ENCODE data around the gene KLHDC8A.
"Not testable (repeated sequence)": the region's sequence is repeated elsewhere in the genome, so short reads cannot be mapped to it uniquely, and the experiment has no call there.

The KLHDC8A gene, protein sequence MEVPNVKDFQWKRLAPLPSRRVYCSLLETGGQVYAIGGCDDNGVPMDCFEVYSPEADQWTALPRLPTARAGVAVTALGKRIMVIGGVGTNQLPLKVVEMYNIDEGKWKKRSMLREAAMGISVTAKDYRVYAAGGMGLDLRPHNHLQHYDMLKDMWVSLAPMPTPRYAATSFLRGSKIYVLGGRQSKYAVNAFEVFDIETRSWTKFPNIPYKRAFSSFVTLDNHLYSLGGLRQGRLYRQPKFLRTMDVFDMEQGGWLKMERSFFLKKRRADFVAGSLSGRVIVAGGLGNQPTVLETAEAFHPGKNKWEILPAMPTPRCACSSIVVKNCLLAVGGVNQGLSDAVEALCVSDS

DNA sequence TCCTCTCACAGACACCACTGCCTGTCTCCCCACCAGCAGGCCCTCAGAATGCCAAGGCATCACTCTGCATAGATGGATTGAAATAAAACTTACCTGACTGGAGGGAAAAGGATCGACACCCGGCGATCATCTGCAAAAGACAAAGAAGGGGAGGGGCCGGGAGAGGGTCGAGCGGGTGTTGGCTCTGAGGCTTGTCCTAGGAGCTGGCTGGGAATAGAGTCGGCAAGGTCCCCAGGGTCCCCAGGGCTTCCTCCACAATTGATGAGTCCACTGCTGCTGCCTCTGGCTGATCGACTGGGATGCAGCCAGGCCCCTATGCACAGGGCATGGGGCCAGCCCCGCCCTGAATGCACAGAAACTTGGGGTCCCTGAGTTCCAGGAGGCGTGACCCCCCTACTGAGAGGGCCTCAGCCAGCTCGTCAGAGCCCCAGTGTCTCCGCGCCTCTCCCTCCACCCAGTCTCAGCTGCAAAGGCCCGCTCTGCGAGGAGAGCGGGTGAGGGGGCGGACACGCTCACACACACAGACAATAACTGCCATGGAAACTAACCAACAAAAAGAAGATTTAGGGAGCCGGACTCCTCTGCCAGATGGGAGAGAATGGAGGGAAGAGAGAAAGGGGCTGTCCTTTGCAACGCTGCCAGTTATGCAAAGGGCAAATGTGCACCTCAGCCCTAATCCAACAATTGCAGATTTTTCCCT lies at the start of gene KLHDC8A:
Gene KLHDC8A, minus strand, starts transcription at position 483 of the 700 bp plus-strand sequence. CDS start 13,318 bp downstream, outside the sequence.
- no peak within 1 kb of the TSS for H3K4me3 ChIP-seq (ENCODE audit: low read depth, low read length)
- ChIA-PET POLR2A (interaction anchor here (0.6 kb wide), 2 partner anchors 83 to 104 kb away, joined by 3 to 6 read pairs; no protein-coding TSS in a partner anchor), CTCF (interaction anchor here (0.6 to 4.2 kb wide), 8 partner anchors 11 to 168 kb away, joined by 3 to 30 read pairs (median 4); no protein-coding TSS in a partner anchor)
- TF ChIP-seq ZNF473 (tag by site-specific recombination; IDR thresholded peaks at IDR 0.05): no peak
- TF ChIP-seq, protein P1, sequence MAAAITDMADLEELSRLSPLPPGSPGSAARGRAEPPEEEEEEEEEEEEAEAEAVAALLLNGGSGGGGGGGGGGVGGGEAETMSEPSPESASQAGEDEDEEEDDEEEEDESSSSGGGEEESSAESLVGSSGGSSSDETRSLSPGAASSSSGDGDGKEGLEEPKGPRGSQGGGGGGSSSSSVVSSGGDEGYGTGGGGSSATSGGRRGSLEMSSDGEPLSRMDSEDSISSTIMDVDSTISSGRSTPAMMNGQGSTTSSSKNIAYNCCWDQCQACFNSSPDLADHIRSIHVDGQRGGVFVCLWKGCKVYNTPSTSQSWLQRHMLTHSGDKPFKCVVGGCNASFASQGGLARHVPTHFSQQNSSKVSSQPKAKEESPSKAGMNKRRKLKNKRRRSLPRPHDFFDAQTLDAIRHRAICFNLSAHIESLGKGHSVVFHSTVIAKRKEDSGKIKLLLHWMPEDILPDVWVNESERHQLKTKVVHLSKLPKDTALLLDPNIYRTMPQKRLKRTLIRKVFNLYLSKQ (tag by site-specific recombination; IDR thresholded peaks at IDR 0.05; ENCODE audit: borderline replicate concordance): no peak
- TF ChIP-seq ZNF174 (tag by site-specific recombination; IDR thresholded peaks at IDR 0.05): no peak
- TF ChIP-seq ZFHX2 (tag by site-specific recombination; conservative IDR thresholded peaks at IDR 0.05): peak; percentile 85
- no peak for TF ChIP-seq ZNF76 (tag by site-specific recombination; IDR thresholded peaks at IDR 0.05; ENCODE audit: borderline replicate concordance, low read depth)
- TF ChIP-seq, protein P2, sequence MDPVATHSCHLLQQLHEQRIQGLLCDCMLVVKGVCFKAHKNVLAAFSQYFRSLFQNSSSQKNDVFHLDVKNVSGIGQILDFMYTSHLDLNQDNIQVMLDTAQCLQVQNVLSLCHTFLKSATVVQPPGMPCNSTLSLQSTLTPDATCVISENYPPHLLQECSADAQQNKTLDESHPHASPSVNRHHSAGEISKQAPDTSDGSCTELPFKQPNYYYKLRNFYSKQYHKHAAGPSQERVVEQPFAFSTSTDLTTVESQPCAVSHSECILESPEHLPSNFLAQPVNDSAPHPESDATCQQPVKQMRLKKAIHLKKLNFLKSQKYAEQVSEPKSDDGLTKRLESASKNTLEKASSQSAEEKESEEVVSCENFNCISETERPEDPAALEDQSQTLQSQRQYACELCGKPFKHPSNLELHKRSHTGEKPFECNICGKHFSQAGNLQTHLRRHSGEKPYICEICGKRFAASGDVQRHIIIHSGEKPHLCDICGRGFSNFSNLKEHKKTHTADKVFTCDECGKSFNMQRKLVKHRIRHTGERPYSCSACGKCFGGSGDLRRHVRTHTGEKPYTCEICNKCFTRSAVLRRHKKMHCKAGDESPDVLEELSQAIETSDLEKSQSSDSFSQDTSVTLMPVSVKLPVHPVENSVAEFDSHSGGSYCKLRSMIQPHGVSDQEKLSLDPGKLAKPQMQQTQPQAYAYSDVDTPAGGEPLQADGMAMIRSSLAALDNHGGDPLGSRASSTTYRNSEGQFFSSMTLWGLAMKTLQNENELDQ (tag by site-specific recombination; IDR thresholded peaks at IDR 0.05; ENCODE audit: low read depth): no peak
- no peak for TF ChIP-seq ZNF501 (tag by site-specific recombination; IDR thresholded peaks at IDR 0.05)
- TF ChIP-seq ZBTB17 (tag by site-specific recombination; IDR thresholded peaks at IDR 0.05): peak; percentile 69
- no peak for TF ChIP-seq ZNF350 (tag by site-specific recombination; IDR thresholded peaks at IDR 0.05)
- TF ChIP-seq ZNF610 (tag by site-specific recombination; IDR thresholded peaks at IDR 0.05; ENCODE audit: borderline replicate concordance): no peak
- TF ChIP-seq SETDB1 (IDR thresholded peaks at IDR 0.05; ENCODE audit: insufficient read length, low read length): no peak
- TF ChIP-seq EGR2 (tag by site-specific recombination; IDR thresholded peaks at IDR 0.05; ENCODE audit: low read depth): peak; percentile 80
- no peak for TF ChIP-seq GLI4 (tag by site-specific recombination; IDR thresholded peaks at IDR 0.05)
- no peak for TF ChIP-seq BCL11B (tag by site-specific recombination; IDR thresholded peaks at IDR 0.05; ENCODE audit: low read depth)
- TF ChIP-seq ZNF133 (tag by site-specific recombination; IDR thresholded peaks at IDR 0.05): no peak
- H3K27ac ChIP-seq (ENCODE audit: extremely low read depth, low read depth, low read length): no peak within 1 kb of the TSS
- H3K9me3 ChIP-seq (ENCODE audit: control insufficient read depth, insufficient read depth, low read depth, low read length): no peaks in the 10 kb centered on the region
- H3K36me3 ChIP-seq (ENCODE audit: control insufficient read depth in 2 of 2, insufficient read depth in 1 of 2, low read length in 2 of 2): no peaks in the 10 kb centered on the region
- no peaks in the 10 kb centered on the region; the same call in 1 of the 2 replicates for H3K4me1 ChIP-seq (ENCODE audit: control insufficient read depth, insufficient read depth, low read length)

GRCh38 chr1:205406252-205406651 lies 49.5 kb upstream of the KLHDC8A start:
- H3K9me3 ChIP-seq (ENCODE audit: control insufficient read depth, insufficient read depth, low read depth, low read length); H3K4me3 ChIP-seq (ENCODE audit: low read depth, low read length); H3K4me1 ChIP-seq (ENCODE audit: control insufficient read depth, insufficient read depth, low read length); H3K36me3 ChIP-seq (ENCODE audit: control insufficient read depth in 2 of 2, insufficient read depth in 1 of 2, low read length in 2 of 2); H3K27ac ChIP-seq (ENCODE audit: extremely low read depth, low read depth, low read length); POLR2A ChIA-PET: not testable (repeated sequence)
- peak; percentile 36 for TF ChIP-seq ZNF341 (tag by site-specific recombination; IDR thresholded peaks at IDR 0.05; ENCODE audit: low read depth)
- TF ChIP-seq EGR2 (tag by site-specific recombination; IDR thresholded peaks at IDR 0.05; ENCODE audit: low read depth): 0 out of 2 replicates have a peak, but pooled peaks have one; percentile 6
- TF ChIP-seq KLF1 (tag by site-specific recombination; IDR thresholded peaks at IDR 0.05): 0 out of 2 replicates have a peak, but pooled peaks have one; percentile 21
- TF ChIP-seq YY1 (tag by site-specific recombination; IDR thresholded peaks at IDR 0.05): peak; percentile 51; the same call in 1 of the 2 replicates
- CTCF ChIA-PET: interaction anchor here (0.7 to 1.6 kb wide), 5 partner anchors 9 to 178 kb away, joined by 3 to 8 read pairs (median 4); partner anchors contain the start of gene TMCC2

GRCh38 chr1:205404484-205404883 lies 47.8 kb upstream of the KLHDC8A start:
- H3K4me1 ChIP-seq (ENCODE audit: control insufficient read depth, insufficient read depth, low read length); H3K9me3 ChIP-seq (ENCODE audit: control insufficient read depth, insufficient read depth, low read depth, low read length); CTCF ChIA-PET; H3K36me3 ChIP-seq (ENCODE audit: control insufficient read depth in 2 of 2, insufficient read depth in 1 of 2, low read length in 2 of 2); H3K4me3 ChIP-seq (ENCODE audit: low read depth, low read length); H3K27ac ChIP-seq (ENCODE audit: extremely low read depth, low read depth, low read length); POLR2A ChIA-PET: not testable (repeated sequence)

All from HEK293 (cell line).